GM21737 (cell line): ENCODE results near the gene COL24A1.
"Not testable (repeated sequence)": the region's sequence is repeated elsewhere in the genome, so short reads cannot be mapped to it uniquely, and the experiment has no call there.

Experiments used
- ATAC-seq: cut with Tn5 transposase; IDR thresholded peaks from one replicate; pipeline ENCODE4 v1.9.1; 2021; ENCODE audit warnings: mild to moderate bottlenecking, moderate library complexity; ENCODE audit not compliant: unreplicated experiment

Gene COL24A1

GRCh38 chr1:86000601-86001000, 156.0 kb downstream of the COL24A1 start:
- no peak for ATAC-seq

- ATAC-seq, result no peak
Measured at GRCh38 chr1:85998105-85998855, 158.3 kb downstream of the COL24A1 start.

- peak; percentile 60 for ATAC-seq
Measured at GRCh38 chr1:85992791-85993190, 163.8 kb downstream of the COL24A1 start.

GRCh38 chr1:85991261-85991660, 165.3 kb downstream of the COL24A1 start:
- ATAC-seq, result no peak

- no peak for ATAC-seq
Measured at GRCh38 chr1:85984636-85985035, 171.9 kb downstream of the COL24A1 start.

- ATAC-seq, result no peak
Measured at GRCh38 chr1:85983316-85983715, 173.3 kb downstream of the COL24A1 start.

GRCh38 chr1:85976516-85977205, 179.9 kb downstream of the COL24A1 start:
- ATAC-seq, result no peak

- ATAC-seq, result no peak
Measured at GRCh38 chr1:85975912-85976371, 180.6 kb downstream of the COL24A1 start.

GRCh38 chr1:85962457-85962856, 194.1 kb downstream of the COL24A1 start:
- ATAC-seq, result no peak

GRCh38 chr1:85957760-85958159, 198.8 kb downstream of the COL24A1 start:
- no peak for ATAC-seq

GRCh38 chr1:85955218-85955617, 201.4 kb downstream of the COL24A1 start:
- ATAC-seq, result not testable (repeated sequence)

GRCh38 chr1:85952460-85952859, 204.1 kb downstream of the COL24A1 start:
- no peak for ATAC-seq

- no peak for ATAC-seq
Measured at GRCh38 chr1:85947186-85947585, 209.4 kb downstream of the COL24A1 start.

GRCh38 chr1:85943945-85944344, 212.6 kb downstream of the COL24A1 start:
- no peak for ATAC-seq

- no peak for ATAC-seq
Measured at GRCh38 chr1:85943526-85943925, 213.0 kb downstream of the COL24A1 start.

- no peak for ATAC-seq
Measured at GRCh38 chr1:85940656-85941306, 215.8 kb downstream of the COL24A1 start.

GRCh38 chr1:85938829-85939228, 217.7 kb downstream of the COL24A1 start:
- ATAC-seq, result no peak

- no peak for ATAC-seq
Measured at GRCh38 chr1:85936470-85936869, 220.1 kb downstream of the COL24A1 start.

GRCh38 chr1:85936057-85936456, 220.5 kb downstream of the COL24A1 start:
- no peak for ATAC-seq

- ATAC-seq, result no peak
Measured at GRCh38 chr1:85935234-85935633, 221.3 kb downstream of the COL24A1 start.

- ATAC-seq, result no peak
Measured at GRCh38 chr1:85934516-85934915, 222.1 kb downstream of the COL24A1 start.

- no peak for ATAC-seq
Measured at GRCh38 chr1:85933961-85934360, 222.6 kb downstream of the COL24A1 start.
